HG03039 (cell line): Measurements from ENCODE around the gene TEX22.

Source experiments
- ATAC-seq: cut with Tn5 transposase; IDR thresholded peaks from one replicate; pipeline ENCODE4 v1.9.1; 2021; ENCODE audit warnings: mild to moderate bottlenecking, moderate library complexity; ENCODE audit not compliant: unreplicated experiment

The TEX22 gene

GRCh38 chr14:105436891-105437722 is 38.8 kb downstream of the TEX22 start:
- ATAC-seq, result no peak

- no peak for ATAC-seq
Measured at GRCh38 chr14:105437723-105438500, 39.6 kb downstream of the TEX22 start.

- no peak for ATAC-seq
Measured at GRCh38 chr14:105439179-105439578, 40.8 kb downstream of the TEX22 start.

GRCh38 chr14:105439710-105440553 is 41.6 kb downstream of the TEX22 start:
- no peak for ATAC-seq

GRCh38 chr14:105440554-105440900 is 42.2 kb downstream of the TEX22 start:
- ATAC-seq, result no peak

GRCh38 chr14:105440992-105441391 is 42.7 kb downstream of the TEX22 start:
- ATAC-seq, result no peak

- ATAC-seq, result no peak
Measured at GRCh38 chr14:105442125-105442524, 43.8 kb downstream of the TEX22 start.

- ATAC-seq, result no peak
Measured at GRCh38 chr14:105442834-105443233, 44.5 kb downstream of the TEX22 start.

GRCh38 chr14:105444859-105445258 is 46.5 kb downstream of the TEX22 start:
- no peak for ATAC-seq

GRCh38 chr14:105445290-105445689 is 47.0 kb downstream of the TEX22 start:
- no peak for ATAC-seq

GRCh38 chr14:105445901-105446845 is 47.8 kb downstream of the TEX22 start:
- ATAC-seq, result no peak

- no peak for ATAC-seq
Measured at GRCh38 chr14:105446971-105447370, 48.6 kb downstream of the TEX22 start.

GRCh38 chr14:105447651-105448640 is 49.6 kb downstream of the TEX22 start:
- ATAC-seq, result no peak

- no peak for ATAC-seq
Measured at GRCh38 chr14:105448706-105449111, 50.4 kb downstream of the TEX22 start.

GRCh38 chr14:105449276-105450122 is 51.2 kb downstream of the TEX22 start:
- no peak for ATAC-seq

- ATAC-seq, result no peak
Measured at GRCh38 chr14:105450123-105450505, 51.8 kb downstream of the TEX22 start.

GRCh38 chr14:105450864-105451720 is 52.8 kb downstream of the TEX22 start:
- no peak for ATAC-seq
